Right lobe of liver (tissue), 4 donors: ENCODE measurements around the gene KAT7.

Source experiments
- CTCF ChIP-seq, 4 donors: fragments of 200-600 bp in 3 of 4; fragments of 450-650 bp in 1 of 4; IDR thresholded peaks; one replicate each; pipeline versions ENCODE4 v1.5.1 to v1.8.0; 2016 to 2022; ENCODE audit warnings: antibody characterized with exemption in 4 of 4, mild to moderate bottlenecking in 2 of 4
- POLR2A ChIP-seq: fragments of 450-650 bp; IDR thresholded peaks from one replicate; pipeline ENCODE4 v1.6.1; 2017; ENCODE audit warnings: antibody characterized with exemption, mild to moderate bottlenecking
- donor health status: DM: no; HTN: no; CAD: no.
- donor health status: DM: no; HTN: no; CAD: no.
- donor health status: DM: no; HTN: yes; CAD: no.

- TF ChIP-seq CTCF (IDR thresholded peaks at IDR 0.05) (no peak), POLR2A (no peak)
Measured at GRCh38 chr17:49832840-49833599, 44.5 kb downstream of the KAT7 start.
